Stimulated activated CD4-positive, alpha-beta T cell treated with anti-CD3 and anti-CD28 coated beads, Interleukin-2, amount 100 ng/mL, for 4 hours (primary cell): ENCODE data around the gene P4HA3.

ENCODE experiments used
- DNase-seq: peaks from one replicate; pipeline ENCODE4 v3.0.0-alpha.2; 2020; ENCODE audit warnings: low read depth

P4HA3 gene

DNA sequence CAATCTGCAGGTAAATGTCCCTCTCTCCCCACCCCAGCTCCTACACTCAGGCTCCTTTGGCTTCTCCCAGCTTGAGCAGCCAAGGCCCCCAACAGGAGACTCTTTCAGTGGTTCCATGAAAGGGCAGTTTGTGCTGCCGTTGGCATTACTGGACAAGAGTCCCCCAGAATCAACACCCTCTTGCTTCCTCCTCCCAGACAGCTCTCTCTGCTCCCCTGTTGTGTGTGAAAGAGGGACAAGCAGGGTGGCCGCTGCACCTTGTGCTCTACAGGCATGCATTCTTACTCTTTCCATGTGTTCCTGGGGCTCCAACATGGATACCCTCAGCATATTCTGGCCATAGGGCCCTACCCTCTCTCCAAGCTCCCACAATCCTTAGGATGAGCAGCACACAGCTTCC, 48.7 kb downstream of the P4HA3 start:
- no peak for DNase-seq

- no peak for DNase-seq
These were observed 53.4 kb downstream of the P4HA3 start for GRCh38 chr11:74257959-74258553.

DNA sequence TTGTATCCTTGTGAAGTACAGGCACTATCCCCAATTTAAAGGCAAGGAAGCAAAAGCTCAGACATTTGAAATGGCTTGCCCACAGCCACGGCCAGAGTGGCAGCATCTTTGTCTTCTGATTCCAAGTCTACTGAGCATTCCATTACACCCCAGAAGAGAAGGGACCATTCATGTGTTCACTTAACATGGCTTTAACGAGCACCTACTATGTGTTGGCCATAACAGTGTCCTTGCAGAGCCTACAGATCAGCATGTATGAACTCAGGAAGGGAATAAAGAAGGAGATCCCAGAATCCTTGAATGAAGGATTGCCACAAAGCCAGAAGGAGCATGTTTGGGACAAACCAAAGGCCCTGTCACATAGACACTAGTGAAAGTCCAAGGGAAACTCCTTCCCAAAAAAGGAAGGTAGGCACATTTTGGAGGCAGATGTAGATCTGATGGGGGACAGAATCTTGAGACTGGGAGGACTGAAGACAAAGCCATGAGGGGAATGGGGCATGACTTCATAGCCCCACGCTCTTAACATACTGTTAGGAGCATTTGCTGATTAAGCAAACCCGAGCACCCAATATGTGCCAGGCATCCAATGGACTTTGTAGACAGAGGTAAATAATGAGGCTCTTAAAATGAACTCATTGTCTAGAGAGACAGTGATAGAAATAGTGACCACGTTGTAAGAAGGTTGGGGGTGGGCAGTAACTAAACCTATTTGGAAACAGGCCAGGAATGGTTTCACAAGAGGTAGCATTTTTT, 54.9 kb downstream of the P4HA3 start:
- no peak for DNase-seq

DNA sequence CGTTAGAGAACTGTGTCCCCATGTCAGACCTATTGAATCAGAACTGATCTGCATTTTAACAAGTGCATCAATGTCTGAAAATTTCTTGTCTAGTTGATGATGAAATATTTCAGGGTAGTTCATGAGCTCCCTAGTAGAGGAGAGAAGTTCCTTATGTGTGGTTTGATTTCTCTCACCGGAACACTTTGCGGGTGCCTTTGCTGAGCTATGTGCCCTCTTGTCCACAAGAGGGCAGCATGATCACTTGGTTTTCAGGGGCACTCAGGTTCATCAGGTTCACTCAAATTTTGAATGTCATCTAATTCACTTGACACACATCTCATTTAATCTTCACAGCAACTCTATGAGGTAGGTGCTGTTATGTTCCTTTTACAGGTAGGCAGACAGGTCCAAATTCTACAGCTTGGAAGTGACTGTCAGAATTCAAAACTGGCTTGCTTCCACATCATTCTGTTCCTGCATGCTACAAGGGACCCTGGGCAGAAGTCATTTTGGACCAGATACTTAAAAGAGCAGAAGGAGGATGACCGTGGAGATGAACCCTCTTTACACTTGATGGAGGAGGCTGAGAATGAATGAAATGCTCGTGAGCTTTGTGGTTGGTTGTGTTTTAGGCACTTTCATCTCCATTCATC, 55.6 kb downstream of the P4HA3 start:
- peak; percentile 35 for DNase-seq

- DNase-seq = no peak
These were observed 58.1 kb downstream of the P4HA3 start for GRCh38 chr11:74253361-74253760.

DNA sequence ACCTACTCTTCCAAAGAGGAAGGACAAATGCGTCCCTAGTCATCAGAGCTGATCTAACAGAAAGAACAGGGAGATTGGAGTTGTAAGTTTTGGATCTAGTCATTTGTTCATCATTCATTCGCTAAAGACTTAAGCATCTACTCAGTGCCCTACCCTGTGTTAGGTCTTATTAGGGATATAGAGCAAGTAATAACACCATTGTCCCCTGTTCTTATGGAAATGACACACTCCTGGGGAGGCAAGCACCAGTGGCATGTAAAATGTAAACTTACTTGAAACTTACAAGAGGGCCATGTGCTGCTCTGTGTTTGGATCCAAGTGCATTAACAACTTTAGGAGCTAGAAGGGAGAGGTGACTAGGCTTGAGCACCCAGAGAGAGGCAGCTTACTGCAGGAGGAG, 61.9 kb downstream of the P4HA3 start:
- no peak for DNase-seq

GRCh38 chr11:74248469-74248868, 63.0 kb downstream of the P4HA3 start:
- DNase-seq = no peak

- no peak for DNase-seq
These were observed 73.2 kb downstream of the P4HA3 start for GRCh38 chr11:74238243-74238642.

- DNase-seq = no peak
These were observed 73.9 kb downstream of the P4HA3 start for GRCh38 chr11:74237541-74237940.

- DNase-seq = no peak
These were observed 76.3 kb downstream of the P4HA3 start for GRCh38 chr11:74235121-74235520.

- DNase-seq = no peak
These were observed 77.8 kb downstream of the P4HA3 start for GRCh38 chr11:74233683-74234082.

DNA sequence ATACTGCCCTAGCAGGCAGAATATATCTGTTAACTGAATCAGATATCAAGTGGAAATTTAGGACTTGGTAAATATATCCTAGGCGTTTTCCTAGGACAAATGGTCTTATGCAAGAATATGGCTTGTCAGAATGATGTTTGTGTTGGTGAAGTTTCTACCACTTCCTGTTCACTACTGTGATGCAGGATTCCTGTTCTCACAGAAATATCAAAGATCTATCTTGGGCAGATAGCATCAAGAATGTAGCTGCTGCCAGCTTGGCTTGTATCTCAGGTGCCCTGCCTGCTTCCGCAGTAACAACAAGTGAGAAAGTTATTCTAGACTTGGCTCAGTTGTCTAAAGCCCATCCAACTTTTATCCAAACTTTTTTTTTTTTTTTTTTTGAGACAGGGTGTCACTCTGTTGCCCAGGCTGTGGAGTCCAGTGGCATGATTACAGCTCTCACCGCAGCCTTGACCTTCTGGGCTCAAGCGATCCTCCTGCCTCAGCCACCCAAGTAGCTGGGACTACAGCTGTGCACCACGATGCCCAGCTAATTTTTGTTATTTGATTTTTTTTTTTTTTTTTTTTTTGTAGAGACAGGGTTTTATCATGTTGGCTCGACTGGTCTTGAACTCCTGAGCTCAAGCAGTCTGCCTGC, 79.0 kb downstream of the P4HA3 start:
- no peak for DNase-seq

- DNase-seq = no peak
These were observed 84.5 kb downstream of the P4HA3 start for GRCh38 chr11:74226907-74227306.

GRCh38 chr11:74225565-74225964, 85.9 kb downstream of the P4HA3 start:
- DNase-seq = no peak

GRCh38 chr11:74221816-74222215, 89.6 kb downstream of the P4HA3 start:
- no peak for DNase-seq

DNA sequence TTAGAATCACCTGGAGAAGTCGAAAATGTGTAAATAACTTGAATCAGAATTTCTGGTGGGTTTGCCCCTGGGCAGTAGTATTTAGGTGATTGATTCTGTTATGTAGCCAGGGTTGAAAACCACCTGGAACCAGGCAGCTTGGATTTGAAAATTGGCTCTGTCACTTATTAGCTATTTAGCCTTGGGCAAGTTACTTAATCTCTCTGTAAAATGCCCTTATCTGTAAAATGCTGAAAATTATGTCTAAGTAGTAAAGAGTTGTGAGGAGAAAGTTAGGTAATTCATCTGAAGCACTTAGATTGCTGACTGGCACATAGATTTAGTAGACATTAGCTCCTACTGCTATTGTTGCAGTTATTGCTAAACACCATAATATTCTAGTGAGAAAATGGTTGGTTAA, 91.1 kb downstream of the P4HA3 start:
- DNase-seq = no peak
